ENCODE data around the gene FMN1.
A peak's percentile ranks its signal among the peaks of the same experiment; 100 is the strongest.

The FMN1 gene

DNA sequence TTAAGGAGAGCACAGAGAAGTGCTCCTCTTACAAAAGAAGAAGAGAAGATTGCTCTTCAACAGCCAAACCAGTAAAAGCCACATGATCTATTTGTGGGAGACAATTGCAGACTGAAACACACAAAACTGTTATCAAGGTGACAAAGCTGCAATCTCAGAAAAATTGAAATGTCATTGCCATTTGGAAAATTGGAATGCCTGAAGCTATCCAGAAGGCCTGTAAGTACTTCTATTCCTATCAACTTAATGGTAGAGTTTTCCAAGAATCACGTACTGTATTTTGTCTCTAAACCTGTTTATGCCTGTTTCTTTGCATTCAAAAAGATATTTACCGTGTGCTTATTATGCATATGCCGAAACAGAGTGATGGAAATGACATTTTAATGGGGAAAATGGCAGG is 272.0 kb downstream of the FMN1 start:
- Histone ChIP-seq H2AK5ac (ENCODE audit: low read length) (no peak overlapping the region), H4K12ac (ENCODE audit: low read depth, low read length) (no peak overlapping the region), H3K36me3 (ENCODE audit: control insufficient read depth in 1 of 2, insufficient read depth in 2 of 2, low read length in 2 of 2) (no peaks in the 10 kb centered on the region), H3K4me3 (ENCODE audit: low read depth, low read length) (no peak overlapping the region), H3K9me3 (ENCODE audit: insufficient read depth, low read depth, low read length) (no peaks in the 10 kb centered on the region), H2BK5ac (ENCODE audit: low read depth, low read length, poor library complexity) (no peak overlapping the region), H2BK12ac (ENCODE audit: low read length) (no peak overlapping the region), H3K9ac (ENCODE audit: low read length) (no peak overlapping the region), H2AFZ (ENCODE audit: insufficient read depth, low read length, poor library complexity) (no peak overlapping the region), H3K79me2 (ENCODE audit: control insufficient read depth, insufficient read depth, low read length, poor library complexity) (no peaks in the 10 kb centered on the region), H3K23ac (ENCODE audit: low read length) (no peak overlapping the region), H3K18ac (ENCODE audit: low read length) (no peak overlapping the region), H4K8ac (ENCODE audit: low read depth, low read length) (no peak overlapping the region), H3K27me3 (ENCODE audit: insufficient read depth, low read length) (no peaks in the 10 kb centered on the region), H3K4ac (ENCODE audit: low read depth, low read length) (no peak overlapping the region), H3K14ac (ENCODE audit: low read length) (no peak overlapping the region), H4K91ac (ENCODE audit: low read depth, low read length) (no peak overlapping the region), H3K79me1 (ENCODE audit: low read length) (no peaks in the 10 kb centered on the region), H3K27ac (ENCODE audit: low read depth, low read length) (no peak overlapping the region), H3K4me1 (ENCODE audit: control insufficient read depth in 1 of 2, insufficient read depth in 2 of 2, low read length in 2 of 2) (no peaks in the 10 kb centered on the region), H2BK120ac (ENCODE audit: insufficient read depth, low read length, poor library complexity) (no peak overlapping the region), H3K4me2 (ENCODE audit: low read length) (no peak overlapping the region)
- no CpG with 5 or more reads among the region's 3 CpGs for WGBS (ENCODE audit: extremely low coverage, insufficient coverage, insufficient read length)
- no peak for DNase-seq

DNA sequence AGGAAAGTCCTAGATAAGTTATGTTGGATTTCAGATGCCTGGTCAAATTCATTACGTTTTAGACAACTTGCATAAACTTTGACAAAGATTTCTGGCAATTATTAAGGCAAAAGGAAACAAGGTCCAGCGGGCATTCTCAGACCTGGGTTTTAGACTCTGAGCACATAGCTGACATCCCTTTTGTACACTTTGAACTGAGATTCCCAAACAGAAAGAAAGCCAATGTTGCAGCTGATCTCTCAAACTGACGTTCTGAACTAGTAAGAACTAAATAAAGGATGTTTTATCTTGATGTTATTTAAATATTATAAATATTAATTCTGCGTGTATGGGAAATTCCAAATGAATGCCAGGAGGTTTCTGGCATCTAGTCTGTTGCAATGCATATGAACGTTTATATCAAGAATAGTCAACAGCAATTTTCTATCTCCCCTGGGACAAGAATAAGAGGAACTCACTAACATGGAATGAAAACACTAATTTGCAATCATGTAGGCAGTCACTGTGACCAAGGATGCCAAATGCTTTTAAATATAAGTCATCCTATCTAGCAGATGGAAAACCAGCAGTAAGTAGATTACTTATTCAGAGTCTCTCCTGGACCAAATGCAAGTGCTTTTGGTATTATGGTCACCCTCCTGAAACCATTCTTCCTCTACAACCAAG is 274.6 kb downstream of the FMN1 start:
- no peak overlapping the region for H3K4me3 ChIP-seq (ENCODE audit: low read depth, low read length)
- no peak overlapping the region for H2BK12ac ChIP-seq (ENCODE audit: low read length)

DNA sequence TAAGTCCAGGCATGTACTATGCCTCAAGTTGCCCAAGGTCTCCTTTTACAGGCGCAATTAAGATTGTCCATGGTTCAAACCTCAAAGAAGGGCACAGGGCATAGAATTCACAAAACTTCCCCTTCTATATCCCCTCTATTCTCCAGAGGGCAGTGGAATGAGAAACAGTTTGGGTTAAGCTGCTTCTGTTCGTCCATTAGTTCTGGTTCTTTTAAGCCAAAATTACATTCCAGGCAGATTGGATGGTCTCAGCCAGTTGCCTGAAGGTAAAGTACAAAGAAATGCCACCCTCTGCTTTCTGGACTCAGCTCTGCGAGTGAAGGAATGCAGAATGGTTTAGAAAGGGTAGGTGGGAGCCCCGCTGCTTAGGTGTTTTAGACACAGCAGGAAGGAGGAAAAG is 276.0 kb downstream of the FMN1 start:
- no peak for DNase-seq
- Histone ChIP-seq H2AFZ (ENCODE audit: insufficient read depth, low read length, poor library complexity) (no peak overlapping the region), H3K4ac (ENCODE audit: low read depth, low read length) (no peak overlapping the region), H3K27ac (ENCODE audit: low read depth, low read length) (peak overlapping the region; percentile 43), H3K9ac (ENCODE audit: low read length) (no peak overlapping the region), H3K27me3 (ENCODE audit: insufficient read depth, low read length) (no peaks in the 10 kb centered on the region), H3K36me3 (ENCODE audit: control insufficient read depth in 1 of 2, insufficient read depth in 2 of 2, low read length in 2 of 2) (no peaks in the 10 kb centered on the region), H3K14ac (ENCODE audit: low read length) (no peak overlapping the region), H3K18ac (ENCODE audit: low read length) (no peak overlapping the region), H3K4me3 (ENCODE audit: low read depth, low read length) (no peak overlapping the region), H3K4me1 (ENCODE audit: control insufficient read depth in 1 of 2, insufficient read depth in 2 of 2, low read length in 2 of 2) (no peaks in the 10 kb centered on the region), H2BK12ac (ENCODE audit: low read length) (no peak overlapping the region), H4K8ac (ENCODE audit: low read depth, low read length) (no peak overlapping the region), H2BK5ac (ENCODE audit: low read depth, low read length, poor library complexity) (no peak overlapping the region), H3K9me3 (ENCODE audit: insufficient read depth, low read depth, low read length) (no peaks in the 10 kb centered on the region), H2AK5ac (ENCODE audit: low read length) (no peak overlapping the region), H3K79me2 (ENCODE audit: control insufficient read depth, insufficient read depth, low read length, poor library complexity) (no peaks in the 10 kb centered on the region), H4K91ac (ENCODE audit: low read depth, low read length) (no peak overlapping the region), H3K4me2 (ENCODE audit: low read length) (peak overlapping the region; percentile 0), H4K12ac (ENCODE audit: low read depth, low read length) (no peak overlapping the region), H3K79me1 (ENCODE audit: low read length) (no peaks in the 10 kb centered on the region), H2BK120ac (ENCODE audit: insufficient read depth, low read length, poor library complexity) (no peak overlapping the region), H3K23ac (ENCODE audit: low read length) (no peak overlapping the region)
- no CpG with 5 or more reads among the region's 4 CpGs for WGBS (ENCODE audit: extremely low coverage, insufficient coverage, insufficient read length)

More for the DNA sequence above, 274.6 kb downstream of the FMN1 start:
- Histone ChIP-seq H3K14ac (ENCODE audit: low read length) (no peak overlapping the region), H2BK5ac (ENCODE audit: low read depth, low read length, poor library complexity) (no peak overlapping the region), H3K23ac (ENCODE audit: low read length) (no peak overlapping the region), H2AK5ac (ENCODE audit: low read length) (no peak overlapping the region), H3K18ac (ENCODE audit: low read length) (no peak overlapping the region), H3K9me3 (ENCODE audit: insufficient read depth, low read depth, low read length) (no peaks in the 10 kb centered on the region), H3K9ac (ENCODE audit: low read length) (no peak overlapping the region), H4K12ac (ENCODE audit: low read depth, low read length) (no peak overlapping the region), H3K27me3 (ENCODE audit: insufficient read depth, low read length) (no peaks in the 10 kb centered on the region), H4K8ac (ENCODE audit: low read depth, low read length) (no peak overlapping the region), H3K79me1 (ENCODE audit: low read length) (no peaks in the 10 kb centered on the region), H3K4me1 (ENCODE audit: control insufficient read depth in 1 of 2, insufficient read depth in 2 of 2, low read length in 2 of 2) (no peaks in the 10 kb centered on the region), H3K4ac (ENCODE audit: low read depth, low read length) (no peak overlapping the region), H3K36me3 (ENCODE audit: control insufficient read depth in 1 of 2, insufficient read depth in 2 of 2, low read length in 2 of 2) (no peaks in the 10 kb centered on the region), H3K4me2 (ENCODE audit: low read length) (no peak overlapping the region), H2AFZ (ENCODE audit: insufficient read depth, low read length, poor library complexity) (no peak overlapping the region), H4K91ac (ENCODE audit: low read depth, low read length) (no peak overlapping the region), H2BK120ac (ENCODE audit: insufficient read depth, low read length, poor library complexity) (no peak overlapping the region), H3K27ac (ENCODE audit: low read depth, low read length) (no peak overlapping the region), H3K79me2 (ENCODE audit: control insufficient read depth, insufficient read depth, low read length, poor library complexity) (no peaks in the 10 kb centered on the region)
- peak in 1 of 2 donors; percentile 7 for DNase-seq
- no CpG with 5 or more reads among the region's 5 CpGs for WGBS (ENCODE audit: extremely low coverage, insufficient coverage, insufficient read length)

DNA sequence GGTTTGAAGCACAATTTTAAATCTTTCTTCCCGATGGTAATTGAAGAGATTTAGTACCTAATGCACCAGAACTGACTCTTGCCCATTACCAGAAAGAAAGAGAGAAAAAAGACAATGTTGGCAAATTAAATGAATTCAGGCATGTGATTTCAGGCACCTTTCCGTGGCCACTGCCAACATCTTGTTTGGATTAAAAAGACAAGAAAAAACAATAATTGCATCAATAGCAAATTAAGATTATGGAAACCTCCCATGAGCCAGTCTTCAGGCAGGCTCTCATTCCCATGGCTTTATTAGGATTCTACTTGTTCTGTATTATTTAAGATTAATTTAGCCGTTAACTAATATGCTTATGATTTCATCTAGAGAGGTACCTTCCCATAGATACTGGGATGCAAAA is 283.7 kb downstream of the FMN1 start:
- Histone ChIP-seq H3K4me2 (ENCODE audit: low read length) (no peak overlapping the region), H3K4me1 (ENCODE audit: control insufficient read depth in 1 of 2, insufficient read depth in 2 of 2, low read length in 2 of 2) (no peaks in the 10 kb centered on the region), H3K4me3 (ENCODE audit: low read depth, low read length) (no peak overlapping the region), H4K91ac (ENCODE audit: low read depth, low read length) (no peak overlapping the region), H2BK120ac (ENCODE audit: insufficient read depth, low read length, poor library complexity) (no peak overlapping the region), H3K23ac (ENCODE audit: low read length) (no peak overlapping the region), H3K27ac (ENCODE audit: low read depth, low read length) (no peak overlapping the region), H3K18ac (ENCODE audit: low read length) (no peak overlapping the region), H3K9me3 (ENCODE audit: insufficient read depth, low read depth, low read length) (no peaks in the 10 kb centered on the region), H4K8ac (ENCODE audit: low read depth, low read length) (no peak overlapping the region), H4K12ac (ENCODE audit: low read depth, low read length) (no peak overlapping the region), H3K9ac (ENCODE audit: low read length) (no peak overlapping the region), H3K4ac (ENCODE audit: low read depth, low read length) (no peak overlapping the region), H2AFZ (ENCODE audit: insufficient read depth, low read length, poor library complexity) (no peak overlapping the region), H3K14ac (ENCODE audit: low read length) (no peak overlapping the region), H3K79me2 (ENCODE audit: control insufficient read depth, insufficient read depth, low read length, poor library complexity) (no peaks in the 10 kb centered on the region), H3K36me3 (ENCODE audit: control insufficient read depth in 1 of 2, insufficient read depth in 2 of 2, low read length in 2 of 2) (no peaks in the 10 kb centered on the region), H2BK12ac (ENCODE audit: low read length) (no peak overlapping the region), H2BK5ac (ENCODE audit: low read depth, low read length, poor library complexity) (no peak overlapping the region), H2AK5ac (ENCODE audit: low read length) (no peak overlapping the region), H3K79me1 (ENCODE audit: low read length) (no peaks in the 10 kb centered on the region), H3K27me3 (ENCODE audit: insufficient read depth, low read length) (no peaks in the 10 kb centered on the region)
- no peak for DNase-seq
- WGBS (ENCODE audit: extremely low coverage, insufficient coverage, insufficient read length), result no CpG with 5 or more reads among the region's 3 CpGs
